Heart left ventricle (tissue), 16 donors: ENCODE data around the gene VWA1. TPM values are rescaled to one million over a fixed set of nuclear protein-coding genes. Genes with fewer than 3 reads are reported as not detected.

Source experiments
- ATAC-seq, 4 donors: fragments of 200-7000 bp; cut with Tn5 transposase; one replicate each; pipeline ENCODE4 v1.9.1; 2020 to 2022; ENCODE audit warnings: moderate library complexity in 4 of 4, mild to moderate bottlenecking in 3 of 4, moderate number of reproducible peaks in 1 of 4
- DNase-seq, 5 donors: peaks; one replicate each; pipeline ENCODE4 v3.0.0-alpha.2; 2020
- H3K27ac ChIP-seq, 12 donors: fragments of 200-600 bp; sonication (generic) in 4 of 12; one replicate each; pipeline versions ENCODE4 v1.5.0 to v1.8.0; 2016 to 2022; ENCODE audit warnings: mild to moderate bottlenecking in 2 of 12
- H3K27me3 ChIP-seq, 9 donors: fragments of 200-600 bp; sonication (generic) in 2 of 9; one replicate each; pipeline versions ENCODE4 v1.5.1 to v1.8.0; 2016 to 2022; ENCODE audit warnings: mild to moderate bottlenecking in 3 of 9
- H3K36me3 ChIP-seq, 9 donors: fragments of 200-600 bp; sonication (generic) in 2 of 9; one replicate each; pipeline versions ENCODE4 v1.5.0 to v1.8.0; 2018 to 2022; ENCODE audit warnings: mild to moderate bottlenecking in 2 of 9
- H3K4me1 ChIP-seq, 12 donors: fragments of 200-600 bp; sonication (generic) in 4 of 12; one replicate each; pipeline versions ENCODE4 v1.5.0 to v1.8.0; 2016 to 2022; ENCODE audit warnings: mild to moderate bottlenecking in 3 of 12
- H3K4me3 ChIP-seq, 12 donors: fragments of 200-600 bp; sonication (generic) in 4 of 12; one replicate each; pipeline versions ENCODE4 v1.5.0 to v1.8.0; 2017 to 2022; ENCODE audit warnings: mild to moderate bottlenecking in 9 of 12, moderate library complexity in 4 of 12
- H3K9me3 ChIP-seq, 12 donors: fragments of 200-600 bp; sonication (generic) in 4 of 12; one replicate each; pipeline versions ENCODE4 v1.5.0 to v1.8.0; 2016 to 2022; ENCODE audit warnings: mild to moderate bottlenecking in 1 of 12
- POLR2A ChIP-seq, 2 donors: fragments of 450-650 bp; IDR thresholded peaks; one replicate each; pipeline ENCODE4 v1.6.1; 2017; ENCODE audit warnings: antibody characterized with exemption in 2 of 2, mild to moderate bottlenecking in 2 of 2, moderate library complexity in 2 of 2
- whole genome bisulfite sequencing, 4 donors: extraction: QIAGEN DNeasy Blood & Tissue Kit in 2 of 4; methylation state at CpG; one replicate each; pipeline versions ENCODE4 v1.1.5 to v1.1.7; 2013 to 2018; 5-methylcytosine and 5-hydroxymethylcytosine counted together
- intact Hi-C, 10 donors: fragments of 100-400 bp; cut with DNase I; formaldehyde crosslinking; loops; one replicate each; pipeline versions ENCODE4 v1.11.1 to v1.14.2; 2022
- polyA plus RNA-seq, 2 donors: library from polyadenylated mRNA; stranded (reverse); fragments of 200-250 nt; gene quantifications; one replicate each; pipeline ENCODE4 v1.2.3, GENCODE V29; 2013
- total RNA-seq, 9 donors: library from RNA; depleted of rRNA in 2 of 9; stranded (reverse); fragments of >200 nt in 2 of 9; fragmentation: NEBNext Ultra II Directional in 3 of 9; extraction: Animal tissue kit (Norgen Biotek cat#: 25700) in 3 of 9; gene quantifications; one replicate each; pipeline versions ENCODE4 v1.1.0 to v1.2.4, GENCODE V29; 2016 to 2023
- TF ChIP-seq, protein P1 (sequence below), 12 donors: fragments of 200-600 bp; sonication (generic) in 4 of 12; IDR thresholded peaks; one replicate each; pipeline versions ENCODE4 v1.5.0 to v1.8.0; 2018 to 2022; ENCODE audit warnings: antibody characterized with exemption in 12 of 12, mild to moderate bottlenecking in 5 of 12
- donor health status: ischemic (EF 13 %, LVEDD 7.1; RV severe dilation, severe dysfunction).
- donor health status: healthy with polysubstance abuse.
- donor health status: DM: no; HTN: yes; CAD: no.
- donor health status: DM: no; HTN: no; CAD: no.
- donor health status: ischemic (EF 25% LVEDD 6.9; RV normal size, moderate dysfunction).
- donor health status: ischemic (EF 25% LVEDD 5.7; RV mildly dilated, moderate dysfunction).
- donor health status: healthy.
- donor health status: DM: yes; HTN: yes; CAD: no.
- donor health status: ischemic (EF 35%, LVEDD 5.7; RV mildly dilated, moderate dysfunction).
- donor health status: nonischemic (EF 11% LVEDD 7.7; RV severe dilation, severe dysfunction).
- donor health status: DM: yes; HTN: yes; CAD: no.
- donor health status: PGD.
- donor health status: ischemic (EF 29% LVEDD 5.4; RV normal size, mild dysfunction).
- donor health status: nonischemic (EF 23%, LVEDD 6.1; RV moderate dilation, normal function).

VWA1 gene
- total and polyA plus RNA-seq, 11 donors, result 7.0 to 49.5 (median 14.8) TPM

DNA sequence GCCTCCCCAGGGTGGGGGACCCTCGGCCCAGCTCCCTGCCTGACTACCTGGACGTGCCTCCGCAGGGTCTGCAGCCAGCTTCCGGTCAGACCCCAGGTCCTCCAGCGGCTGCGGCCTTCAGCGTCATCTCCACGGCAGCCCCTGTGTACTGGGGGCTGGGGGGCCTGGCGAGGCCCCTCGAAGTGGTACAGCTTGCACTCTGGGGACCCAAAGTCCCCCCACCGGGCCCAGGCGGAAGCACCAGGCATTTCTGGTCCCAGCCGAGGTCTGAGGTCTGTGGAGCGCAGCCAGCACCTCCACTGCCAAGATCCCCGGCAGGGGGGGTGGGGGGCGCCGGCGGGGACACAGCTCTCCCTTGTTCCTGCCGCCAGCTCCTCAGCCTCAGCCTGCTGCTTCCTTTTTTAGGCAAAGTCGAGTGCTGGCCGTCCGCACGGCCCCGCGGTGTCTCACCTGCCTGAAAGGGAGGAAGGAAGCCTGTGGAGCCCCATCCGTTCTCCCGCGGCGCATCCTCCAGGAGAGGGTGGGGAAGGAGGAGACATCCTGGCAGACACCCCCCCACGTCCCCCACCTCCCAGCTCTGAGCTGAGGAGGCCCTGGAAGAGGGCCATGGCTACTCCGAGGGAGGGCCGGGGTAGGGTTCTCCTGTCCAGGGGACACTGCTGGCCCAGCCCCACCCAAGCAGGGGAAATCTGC lies 1.2 kb upstream of the VWA1 start:
- peaks cover 17 to 83% (median 71%) of the 10 kb centered on the region in 12 donors for H3K4me1 ChIP-seq
- H3K27ac ChIP-seq, result peak overlapping the region; percentile 73 to 99 (median 91)
- intact Hi-C loops, result no loop called here
- H3K9me3 ChIP-seq, result no peaks in the 10 kb centered on the region
- ATAC-seq (peak; percentile 6 to 48 (median 12)), DNase-seq (peak; percentile 68 to 86 (median 80))
- peaks cover 0 to 35% (median 0%) of the 10 kb centered on the region in 9 donors for H3K27me3 ChIP-seq
- TF ChIP-seq POLR2A (IDR thresholded peaks at IDR 0.05), result no peak
- TF ChIP-seq, protein P1, sequence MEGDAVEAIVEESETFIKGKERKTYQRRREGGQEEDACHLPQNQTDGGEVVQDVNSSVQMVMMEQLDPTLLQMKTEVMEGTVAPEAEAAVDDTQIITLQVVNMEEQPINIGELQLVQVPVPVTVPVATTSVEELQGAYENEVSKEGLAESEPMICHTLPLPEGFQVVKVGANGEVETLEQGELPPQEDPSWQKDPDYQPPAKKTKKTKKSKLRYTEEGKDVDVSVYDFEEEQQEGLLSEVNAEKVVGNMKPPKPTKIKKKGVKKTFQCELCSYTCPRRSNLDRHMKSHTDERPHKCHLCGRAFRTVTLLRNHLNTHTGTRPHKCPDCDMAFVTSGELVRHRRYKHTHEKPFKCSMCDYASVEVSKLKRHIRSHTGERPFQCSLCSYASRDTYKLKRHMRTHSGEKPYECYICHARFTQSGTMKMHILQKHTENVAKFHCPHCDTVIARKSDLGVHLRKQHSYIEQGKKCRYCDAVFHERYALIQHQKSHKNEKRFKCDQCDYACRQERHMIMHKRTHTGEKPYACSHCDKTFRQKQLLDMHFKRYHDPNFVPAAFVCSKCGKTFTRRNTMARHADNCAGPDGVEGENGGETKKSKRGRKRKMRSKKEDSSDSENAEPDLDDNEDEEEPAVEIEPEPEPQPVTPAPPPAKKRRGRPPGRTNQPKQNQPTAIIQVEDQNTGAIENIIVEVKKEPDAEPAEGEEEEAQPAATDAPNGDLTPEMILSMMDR (IDR thresholded peaks at IDR 0.05), result no peak
- WGBS, 4 donors, result 10 to 18% (median 14%) methylated on average over 11 to 32 of the region's 32 CpGs
- no peaks in the 10 kb centered on the region for H3K36me3 ChIP-seq
- peak overlapping the region in 9 of 12 donors; percentile 39 to 69 (median 62) for H3K4me3 ChIP-seq

DNA sequence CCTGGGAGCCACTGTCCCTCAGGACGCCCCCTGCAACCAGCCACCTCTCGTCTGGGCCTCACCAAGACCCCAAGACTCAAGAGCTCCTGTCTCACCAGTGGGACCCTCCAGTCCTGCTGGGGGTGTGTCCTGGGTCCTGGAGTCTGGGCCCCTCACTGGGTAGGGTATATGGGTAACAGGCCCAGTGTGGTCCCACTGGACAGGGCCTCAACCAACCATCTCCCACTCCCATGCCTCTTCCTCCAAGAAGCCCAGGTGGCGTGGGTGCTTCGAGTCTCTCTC lies 725 bp upstream of the VWA1 start:
- peaks cover 0 to 35% (median 0%) of the 10 kb centered on the region in 9 donors for H3K27me3 ChIP-seq
- H3K9me3 ChIP-seq, result no peaks in the 10 kb centered on the region
- no peak for DNase-seq
- peak overlapping the region in 9 of 12 donors; percentile 39 to 69 (median 62) for H3K4me3 ChIP-seq
- ATAC-seq, result no peak
- peak overlapping the region; percentile 73 to 99 (median 91) for H3K27ac ChIP-seq
- no peak for TF ChIP-seq POLR2A (IDR thresholded peaks at IDR 0.05)
- TF ChIP-seq, protein P1 (IDR thresholded peaks at IDR 0.05), result no peak
- peaks cover 17 to 78% (median 66%) of the 10 kb centered on the region in 12 donors for H3K4me1 ChIP-seq
- no peaks in the 10 kb centered on the region for H3K36me3 ChIP-seq
- intact Hi-C loops, result no loop called here
- 48 to 93% (median 72%) methylated on average over 2 to 4 of the region's 4 CpGs for WGBS, 4 donors

DNA sequence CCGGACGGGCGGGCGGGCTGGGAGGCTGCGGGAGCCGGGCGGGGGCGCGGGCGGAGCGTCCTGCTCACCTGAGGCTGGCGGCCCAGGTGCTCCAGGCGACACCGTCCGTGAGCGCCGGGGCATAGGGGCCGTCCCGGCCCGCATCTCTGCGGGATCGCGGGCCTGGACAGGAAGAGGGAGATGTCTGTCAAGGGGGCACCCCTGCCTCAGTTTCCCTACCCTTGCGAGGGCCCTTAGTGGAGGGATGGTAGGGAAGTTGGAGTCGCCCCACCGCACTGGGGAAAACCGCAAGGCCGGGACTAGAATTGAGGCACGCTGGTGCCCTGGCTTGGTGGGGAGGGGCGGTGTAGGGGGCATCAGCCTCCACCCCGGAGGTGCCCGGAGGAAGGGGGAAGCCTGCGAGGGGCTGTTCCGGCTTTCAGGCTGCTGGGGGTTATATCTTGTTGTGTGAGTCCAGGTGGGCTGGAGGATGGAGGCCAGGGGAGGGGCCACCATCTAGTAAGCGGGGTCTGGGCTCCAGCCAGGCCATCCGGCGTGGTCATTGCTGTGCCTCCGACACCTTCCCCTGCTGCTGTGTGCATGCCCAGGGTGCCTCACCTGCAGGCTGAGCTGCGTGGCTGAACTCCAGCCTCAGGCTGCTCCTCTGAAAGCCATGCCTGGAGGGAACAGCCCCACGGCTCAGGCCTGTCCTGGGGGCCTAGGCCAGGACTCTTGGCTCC lies 580 bp downstream of the VWA1 start:
- peak overlapping the region; percentile 28 to 69 (median 62) for H3K4me3 ChIP-seq
- peak overlapping the region in 11 of 12 donors; percentile 37 to 99 (median 90) for H3K27ac ChIP-seq
- peak in 3 of 5 donors; percentile 25 to 62 (median 29) for DNase-seq
- H3K36me3 ChIP-seq, result no peaks in the 10 kb centered on the region
- peaks cover 17 to 72% (median 60%) of the 10 kb centered on the region in 12 donors for H3K4me1 ChIP-seq
- H3K9me3 ChIP-seq, result no peaks in the 10 kb centered on the region
- ATAC-seq, result no peak
- TF ChIP-seq, protein P1 (IDR thresholded peaks at IDR 0.05), result no peak
- no peak for TF ChIP-seq POLR2A (IDR thresholded peaks at IDR 0.05)
- peaks cover 0 to 35% (median 0%) of the 10 kb centered on the region in 9 donors for H3K27me3 ChIP-seq
- intact Hi-C loops, result loop anchor here in 1 of 10 donors (2.0 kb wide), 1 partner anchor 33 kb away; no protein-coding TSS in a partner anchor
- 16 to 31% (median 20%) methylated on average over 14 to 40 of the region's 40 CpGs for WGBS, 4 donors

DNA sequence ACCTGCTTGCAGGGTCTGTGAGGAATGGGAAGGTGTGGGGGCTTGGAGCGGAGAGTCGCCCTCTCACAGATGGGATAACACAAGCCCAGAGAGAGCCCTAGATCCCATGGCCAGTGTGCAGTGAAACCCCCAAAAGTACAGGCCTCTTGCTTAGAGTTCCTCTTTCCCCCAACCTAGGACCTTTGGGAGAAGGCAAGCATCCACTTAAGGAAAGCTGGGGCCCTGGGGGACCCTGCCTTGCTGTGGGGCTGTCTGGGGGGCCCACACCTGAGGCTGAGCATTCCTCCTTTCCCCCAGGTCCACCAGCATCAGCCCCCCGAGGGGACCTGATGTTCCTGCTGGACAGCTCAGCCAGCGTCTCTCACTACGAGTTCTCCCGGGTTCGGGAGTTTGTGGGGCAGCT lies 1.1 kb downstream of the VWA1 start:
- Histone ChIP-seq H3K36me3 (no peaks in the 10 kb centered on the region), H3K27ac (peak overlapping the region in 2 of 12 donors; percentile 69 to 96), H3K9me3 (no peaks in the 10 kb centered on the region), H3K27me3 (peaks cover 0 to 35% (median 0%) of the 10 kb centered on the region in 9 donors), H3K4me3 (peak overlapping the region in 11 of 12 donors; percentile 52 to 69 (median 62)), H3K4me1 (peaks cover 17 to 70% (median 57%) of the 10 kb centered on the region in 12 donors)
- DNase-seq (no peak), ATAC-seq (no peak)
- WGBS, 4 donors, result 60 to 92% (median 85%) methylated on average over 1 to 7 of the region's 7 CpGs
- intact Hi-C loops, result loop anchor here in 1 of 10 donors (2.0 kb wide), 1 partner anchor 34 kb away; no protein-coding TSS in a partner anchor
- TF ChIP-seq, protein P1 (IDR thresholded peaks at IDR 0.05), result no peak
- no peak for TF ChIP-seq POLR2A (IDR thresholded peaks at IDR 0.05)
